ENCODE results near the gene SLAMF7. TPM values are rescaled to one million over a fixed set of nuclear protein-coding genes. Genes with fewer than 3 reads are reported as not detected.
"Not testable (repeated sequence)": the region's sequence is repeated elsewhere in the genome, so short reads cannot be mapped to it uniquely, and the experiment has no call there.

The SLAMF7 gene, protein sequence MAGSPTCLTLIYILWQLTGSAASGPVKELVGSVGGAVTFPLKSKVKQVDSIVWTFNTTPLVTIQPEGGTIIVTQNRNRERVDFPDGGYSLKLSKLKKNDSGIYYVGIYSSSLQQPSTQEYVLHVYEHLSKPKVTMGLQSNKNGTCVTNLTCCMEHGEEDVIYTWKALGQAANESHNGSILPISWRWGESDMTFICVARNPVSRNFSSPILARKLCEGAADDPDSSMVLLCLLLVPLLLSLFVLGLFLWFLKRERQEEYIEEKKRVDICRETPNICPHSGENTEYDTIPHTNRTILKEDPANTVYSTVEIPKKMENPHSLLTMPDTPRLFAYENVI
- 10 to 100 TPM; 12.8 to 13.4 TPM for total RNA-seq

DNA sequence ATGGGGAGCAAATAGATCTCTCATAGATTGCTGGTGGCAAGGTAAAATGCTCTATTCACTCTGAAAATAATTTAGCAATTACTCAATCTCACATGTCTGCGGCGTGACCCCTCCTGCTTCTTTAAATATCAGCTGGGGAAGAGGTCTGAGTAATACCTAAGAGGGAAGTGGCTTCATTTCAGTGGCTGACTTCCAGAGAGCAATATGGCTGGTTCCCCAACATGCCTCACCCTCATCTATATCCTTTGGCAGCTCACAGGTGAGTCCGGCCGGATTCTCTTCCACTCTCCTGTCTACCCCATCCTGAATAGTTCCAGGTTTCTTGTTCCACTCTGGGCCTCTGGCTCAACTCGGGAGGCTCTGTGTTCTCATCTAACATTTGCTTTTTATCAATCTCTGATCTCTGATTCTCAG is at the start of gene SLAMF7:
TSS of gene SLAMF7 (plus strand) at position 150 of the 414 bp plus-strand sequence. CDS start at position 205, 55 bp downstream.
- Mint-ChIP-seq H3K27ac (peak within 1 kb of the TSS; percentile 74), H3K36me3 (ENCODE audit: low read depth) (peaks cover 43% of the 10 kb centered on the region), H3K9me3 (peaks cover 27% of the 10 kb centered on the region), H3K27me3 (no peaks in the 10 kb centered on the region), H3K4me3 (peak within 1 kb of the TSS; percentile 60), H3K4me1 (peaks cover 67% of the 10 kb centered on the region)
- peak; percentile 11 for DNase-seq
- ChIA-PET CTCF (interaction anchor here (0.8 to 2.4 kb wide), 7 partner anchors 9 to 64 kb away, joined by 3 to 13 read pairs (median 4); no protein-coding TSS in a partner anchor), POLR2A (no interaction called here)

DNA sequence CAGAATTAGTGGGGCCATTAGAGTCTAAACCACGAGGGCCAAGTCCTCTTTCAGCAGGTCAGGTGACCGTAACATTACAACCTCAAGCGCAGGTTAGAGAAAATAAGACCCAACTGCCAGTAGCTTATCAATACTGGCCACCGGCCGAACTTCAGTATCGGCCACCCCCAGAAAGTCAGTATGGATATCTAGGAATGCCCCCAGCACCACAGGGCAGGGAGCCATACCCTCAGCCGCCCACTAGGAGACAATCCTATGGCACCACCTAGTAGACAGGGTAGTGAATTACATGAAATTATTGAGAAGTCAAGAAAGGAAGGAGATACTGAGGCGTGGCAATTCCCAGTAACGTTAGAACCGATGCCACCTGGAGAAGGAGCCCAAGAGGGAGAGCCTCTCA is 46.7 kb upstream of the SLAMF7 start:
- Mint-ChIP-seq H3K36me3 (ENCODE audit: low read depth) (peaks cover 62% of the 10 kb centered on the region), H3K4me1 (peaks cover 80% of the 10 kb centered on the region)
- CTCF ChIA-PET, result interaction anchor here (1.0 to 1.6 kb wide), 3 partner anchors 10 to 405 kb away, joined by 3 to 13 read pairs (median 4); no protein-coding TSS in a partner anchor
- H3K27ac Mint-ChIP-seq, H3K27me3 Mint-ChIP-seq, H3K4me3 Mint-ChIP-seq, POLR2A ChIA-PET, DNase-seq, H3K9me3 Mint-ChIP-seq: not testable (repeated sequence)

DNA sequence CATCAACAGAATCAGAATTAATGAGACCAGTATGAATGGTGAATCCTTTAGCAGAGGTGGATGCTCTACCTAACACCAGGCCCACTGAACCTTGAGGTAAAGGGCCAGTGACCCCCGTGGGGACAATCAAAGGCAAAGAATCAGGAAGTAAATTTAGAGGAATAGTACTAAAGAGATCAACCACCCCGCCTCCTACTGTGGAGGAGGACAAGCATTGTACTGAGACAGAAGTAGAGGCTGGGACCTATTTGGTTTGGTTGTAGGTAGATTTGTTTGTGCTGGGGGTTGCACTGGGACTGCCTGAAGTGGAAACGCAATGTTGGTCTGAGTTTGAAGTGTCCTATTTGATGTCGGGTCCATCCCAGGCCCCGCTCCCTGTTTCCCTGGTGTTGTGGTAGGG is 36.9 kb upstream of the SLAMF7 start:
- H3K36me3 Mint-ChIP-seq (ENCODE audit: low read depth), result peaks cover 69% of the 10 kb centered on the region
- CTCF ChIA-PET, result interaction anchor here (1.1 to 2.8 kb wide), 2 partner anchors 21 to 75 kb away, joined by 4 to 7 read pairs; no protein-coding TSS in a partner anchor
- no peak overlapping the region for H3K4me3 Mint-ChIP-seq
- no peaks in the 10 kb centered on the region for H3K9me3 Mint-ChIP-seq
- H3K27ac Mint-ChIP-seq, result peak overlapping the region; percentile 17
- POLR2A ChIA-PET, result no interaction called here
- H3K4me1 Mint-ChIP-seq, result peaks cover 80% of the 10 kb centered on the region
- H3K27me3 Mint-ChIP-seq, result no peaks in the 10 kb centered on the region
- no peak for DNase-seq

DNA sequence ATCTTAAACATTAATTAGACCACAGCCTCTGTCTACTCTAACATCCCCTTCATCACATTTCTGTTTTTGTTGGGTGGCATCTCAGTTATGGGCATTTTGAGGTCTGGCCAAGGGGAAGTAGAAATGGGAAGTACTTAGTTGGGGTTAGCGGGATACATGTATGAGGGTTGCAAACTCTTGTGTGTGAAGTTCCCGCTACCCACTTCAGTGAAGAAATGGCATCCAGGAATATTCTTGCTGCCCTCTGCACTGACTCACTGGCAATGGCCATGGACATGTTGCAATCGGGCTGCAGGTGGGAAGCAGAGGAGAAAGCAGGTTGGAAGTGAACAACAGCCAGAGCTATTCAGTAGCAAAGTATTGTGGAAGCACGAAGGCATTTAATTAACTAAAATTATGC is 34.8 kb upstream of the SLAMF7 start:
- no peak for DNase-seq
- POLR2A ChIA-PET, result no interaction called here
- peak overlapping the region; percentile 9 for H3K4me3 Mint-ChIP-seq
- no peaks in the 10 kb centered on the region for H3K9me3 Mint-ChIP-seq
- H3K27me3 Mint-ChIP-seq, result no peaks in the 10 kb centered on the region
- H3K4me1 Mint-ChIP-seq, result peaks cover 62% of the 10 kb centered on the region
- peaks cover 54% of the 10 kb centered on the region for H3K36me3 Mint-ChIP-seq (ENCODE audit: low read depth)
- H3K27ac Mint-ChIP-seq, result peak overlapping the region; percentile 32
- CTCF ChIA-PET, result interaction anchor here (1.0 to 2.8 kb wide), 2 partner anchors 9 to 23 kb away, joined by 3 to 7 read pairs; no protein-coding TSS in a partner anchor

DNA sequence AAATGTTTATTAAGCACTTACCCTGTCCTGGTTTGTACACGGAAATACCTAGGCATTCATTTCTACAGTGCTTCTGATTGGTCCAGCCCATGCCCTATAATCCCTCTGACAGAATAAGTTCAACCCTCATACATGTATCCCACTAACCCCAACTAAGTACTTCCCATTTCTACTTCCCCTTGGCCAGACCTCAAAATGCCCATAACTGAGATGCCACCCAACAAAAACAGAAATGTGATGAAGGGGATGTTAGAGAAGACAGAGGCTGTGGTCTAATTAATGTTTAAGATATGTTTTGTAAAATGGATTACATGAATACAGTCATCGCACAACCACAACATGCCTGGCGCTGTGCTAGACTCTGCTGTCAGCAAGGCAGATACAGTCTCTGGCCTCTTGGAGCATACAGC is 33.8 kb upstream of the SLAMF7 start:
- H3K9me3 Mint-ChIP-seq, POLR2A ChIA-PET, H3K4me3 Mint-ChIP-seq, H3K27me3 Mint-ChIP-seq, DNase-seq: not testable (repeated sequence)
- CTCF ChIA-PET, result interaction anchor here (1.0 kb wide), 1 partner anchor 8 kb away, joined by 3 read pairs; no protein-coding TSS in a partner anchor
- peaks cover 58% of the 10 kb centered on the region for H3K4me1 Mint-ChIP-seq
- H3K27ac Mint-ChIP-seq, result peak overlapping the region; percentile 60
- peaks cover 52% of the 10 kb centered on the region for H3K36me3 Mint-ChIP-seq (ENCODE audit: low read depth)

DNA sequence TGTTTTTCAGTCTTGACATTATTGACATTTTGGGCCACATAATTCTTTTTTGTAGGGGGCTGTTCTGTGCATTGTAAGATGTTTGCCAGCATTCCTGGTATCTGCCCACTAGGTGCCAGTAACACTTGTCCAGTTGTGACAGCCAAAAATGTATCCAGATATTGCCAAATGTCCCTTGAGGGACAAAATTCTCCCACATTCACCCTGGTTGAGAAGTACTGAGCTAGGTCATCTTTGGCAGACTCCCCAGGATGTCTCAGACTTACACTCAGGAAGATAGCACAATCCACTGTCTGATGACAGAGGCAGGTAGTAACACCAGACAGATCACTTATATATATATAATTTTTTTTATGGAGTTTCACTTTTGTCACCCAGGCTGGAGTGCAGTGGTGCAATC is 33.3 kb upstream of the SLAMF7 start:
- ChIA-PET POLR2A (no interaction called here), CTCF (interaction anchor here (0.6 to 2.7 kb wide), 6 partner anchors 20 to 445 kb away, joined by 3 to 8 read pairs (median 6); no protein-coding TSS in a partner anchor)
- peaks cover 53% of the 10 kb centered on the region for H3K4me1 Mint-ChIP-seq
- no peak for DNase-seq
- H3K9me3 Mint-ChIP-seq, result no peaks in the 10 kb centered on the region
- no peaks in the 10 kb centered on the region for H3K27me3 Mint-ChIP-seq
- H3K4me3 Mint-ChIP-seq, result no peak overlapping the region
- H3K27ac Mint-ChIP-seq, result peak overlapping the region; percentile 60
- peaks cover 48% of the 10 kb centered on the region for H3K36me3 Mint-ChIP-seq (ENCODE audit: low read depth)

DNA sequence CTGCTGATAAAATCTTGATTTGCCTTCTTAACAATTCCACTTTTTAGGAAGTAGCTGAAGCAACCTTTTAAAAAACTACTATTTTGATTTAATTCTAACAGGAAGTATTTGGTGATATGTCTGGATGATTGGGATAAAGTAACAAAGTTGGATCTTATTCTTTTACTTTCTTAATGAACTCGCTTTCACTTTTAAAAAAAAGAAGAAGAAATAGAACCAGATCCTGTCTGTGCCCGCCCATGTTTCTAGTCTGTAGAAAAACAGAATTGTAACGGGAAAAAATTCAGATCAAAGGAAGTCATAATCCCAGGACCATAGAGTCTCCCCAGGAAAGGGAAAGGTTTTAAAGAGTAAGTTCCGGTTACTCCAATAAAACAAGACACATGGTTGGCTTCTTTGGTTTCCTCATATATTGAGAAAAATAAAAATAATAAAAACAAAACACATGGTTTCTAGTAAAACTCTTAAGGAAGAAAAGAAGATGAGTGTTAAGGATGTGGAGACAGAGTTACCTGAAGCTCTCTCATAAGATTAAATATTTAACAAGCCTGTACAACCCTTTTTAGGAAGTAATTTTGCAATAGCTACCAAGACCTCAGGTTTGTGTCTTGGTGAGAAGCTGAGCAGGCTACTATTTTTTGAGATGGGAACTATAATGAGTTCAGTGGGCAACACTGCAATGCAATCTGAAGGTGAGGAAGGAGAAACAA is 32.4 kb upstream of the SLAMF7 start:
- Mint-ChIP-seq H3K4me1 (peaks cover 48% of the 10 kb centered on the region), H3K27me3 (no peaks in the 10 kb centered on the region), H3K27ac (no peak overlapping the region), H3K4me3 (no peak overlapping the region), H3K36me3 (ENCODE audit: low read depth) (peaks cover 41% of the 10 kb centered on the region), H3K9me3 (no peaks in the 10 kb centered on the region)
- POLR2A ChIA-PET, result interaction anchor here (1.5 kb wide), 1 partner anchor 24 kb away, joined by 5 read pairs; no protein-coding TSS in a partner anchor
- DNase-seq, result no peak
- CTCF ChIA-PET, result interaction anchor here (0.7 to 3.3 kb wide), 17 partner anchors 8 to 293 kb away, joined by 3 to 23 read pairs (median 6); partner anchors contain the start of gene ITLN2

DNA sequence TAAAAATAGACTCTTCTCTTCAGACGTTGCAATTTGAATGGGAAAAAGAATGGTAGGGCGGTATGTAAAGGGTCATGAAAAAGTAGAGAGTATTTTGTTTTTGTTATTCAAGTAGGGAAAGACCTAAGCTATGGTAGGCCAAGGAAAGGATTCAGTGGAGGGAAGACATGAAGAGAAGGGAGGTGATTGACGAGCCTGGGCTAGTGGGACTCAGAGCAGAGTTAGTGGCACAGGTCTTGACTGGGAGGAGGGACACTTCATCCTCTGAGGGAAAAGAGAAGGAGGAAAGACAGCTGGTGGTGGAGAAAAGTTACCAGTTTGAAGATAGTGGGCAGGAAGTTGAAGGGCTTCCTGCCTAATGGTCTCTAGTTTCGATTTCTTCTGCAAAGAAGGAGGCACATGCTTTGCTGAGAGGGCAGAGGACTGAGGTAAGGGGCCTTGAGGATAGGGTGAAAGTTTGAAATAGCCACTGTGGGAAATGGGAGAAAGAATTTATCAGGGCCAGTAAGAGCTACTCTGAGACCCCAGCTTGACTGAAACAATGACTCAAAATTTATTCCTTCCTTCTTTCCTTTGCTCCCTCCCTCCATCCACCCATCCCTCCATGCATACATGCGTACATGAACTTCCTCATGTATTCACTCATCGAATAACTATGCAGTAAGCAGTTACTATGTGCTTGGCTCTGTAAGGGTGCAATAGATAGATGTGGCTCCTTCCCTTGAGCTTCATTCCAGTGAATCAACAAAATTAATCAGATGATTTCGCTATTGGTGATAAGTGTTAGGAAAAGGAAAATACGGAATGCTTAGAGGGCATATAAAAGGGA is 31.6 kb upstream of the SLAMF7 start:
- ChIA-PET POLR2A (interaction anchor here (0.5 to 1.5 kb wide), 2 partner anchors 17 to 24 kb away, joined by 3 to 5 read pairs; no protein-coding TSS in a partner anchor), CTCF (interaction anchor here (0.6 to 3.3 kb wide), 21 partner anchors 8 to 247 kb away, joined by 3 to 23 read pairs (median 5); partner anchors contain the start of gene ITLN2)
- Mint-ChIP-seq H3K9me3 (no peaks in the 10 kb centered on the region), H3K4me3 (no peak overlapping the region), H3K27me3 (no peaks in the 10 kb centered on the region), H3K4me1 (peaks cover 48% of the 10 kb centered on the region), H3K27ac (no peak overlapping the region), H3K36me3 (ENCODE audit: low read depth) (peaks cover 34% of the 10 kb centered on the region)
- peak; percentile 50 for DNase-seq

DNA sequence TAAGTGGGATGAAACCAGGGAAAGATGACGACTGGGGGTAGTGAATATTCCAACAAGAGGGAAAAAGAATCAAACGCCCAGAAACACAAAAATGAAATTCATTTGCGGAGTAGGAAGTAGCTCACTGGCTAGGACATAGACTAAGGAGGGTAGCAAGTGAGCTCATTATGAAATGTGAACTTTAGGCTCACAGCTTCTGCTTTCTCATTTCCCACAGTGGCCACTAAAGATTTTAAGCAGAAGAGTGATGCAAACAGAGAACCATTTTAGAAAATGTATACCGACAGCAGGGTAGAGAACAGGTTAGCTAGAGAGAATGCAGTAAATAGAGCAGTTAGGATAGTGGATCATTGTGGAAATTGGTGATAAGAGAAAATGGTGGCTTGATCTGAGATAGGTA is 30.9 kb upstream of the SLAMF7 start:
- H3K27me3 Mint-ChIP-seq, result no peaks in the 10 kb centered on the region
- no peak overlapping the region for H3K4me3 Mint-ChIP-seq
- ChIA-PET POLR2A (interaction anchor here (0.7 to 1.1 kb wide), 2 partner anchors 15 to 35 kb away, joined by 3 read pairs; no protein-coding TSS in a partner anchor), CTCF (interaction anchor here (0.6 to 3.3 kb wide), 16 partner anchors 10 to 246 kb away, joined by 3 to 23 read pairs (median 4); partner anchors contain the start of gene ITLN2)
- no peaks in the 10 kb centered on the region for H3K9me3 Mint-ChIP-seq
- peaks cover 28% of the 10 kb centered on the region for H3K36me3 Mint-ChIP-seq (ENCODE audit: low read depth)
- no peak for DNase-seq
- no peak overlapping the region for H3K27ac Mint-ChIP-seq
- peaks cover 48% of the 10 kb centered on the region for H3K4me1 Mint-ChIP-seq

DNA sequence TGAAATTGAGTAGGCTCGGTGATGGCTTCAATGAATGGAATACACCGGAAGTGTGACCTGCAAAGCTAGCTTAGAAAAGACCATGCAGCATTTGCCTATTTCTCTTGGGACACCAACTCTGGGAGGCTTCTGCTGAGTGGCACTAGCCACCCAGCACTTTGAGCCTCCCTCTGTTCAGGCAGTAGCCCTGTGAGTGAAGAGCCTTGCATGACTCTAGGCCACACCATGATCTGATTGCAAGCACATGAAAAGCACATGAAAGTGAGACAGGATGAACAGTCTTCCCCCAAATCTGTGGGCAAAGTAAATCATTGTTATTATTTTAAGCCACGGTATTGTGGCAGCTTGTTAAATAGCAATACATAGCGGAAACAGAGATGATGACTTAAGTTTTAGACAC is 30.2 kb upstream of the SLAMF7 start:
- DNase-seq, result peak; percentile 53
- no peak overlapping the region for H3K27ac Mint-ChIP-seq
- H3K9me3 Mint-ChIP-seq, result no peaks in the 10 kb centered on the region
- POLR2A ChIA-PET, result interaction anchor here (0.7 to 1.1 kb wide), 2 partner anchors 14 to 36 kb away, joined by 3 read pairs; no protein-coding TSS in a partner anchor
- H3K4me3 Mint-ChIP-seq, result no peak overlapping the region
- peaks cover 45% of the 10 kb centered on the region for H3K4me1 Mint-ChIP-seq
- CTCF ChIA-PET, result interaction anchor here (1.0 to 3.3 kb wide), 6 partner anchors 18 to 246 kb away, joined by 3 to 23 read pairs (median 6); partner anchors contain the start of gene ITLN2
- H3K27me3 Mint-ChIP-seq, result no peaks in the 10 kb centered on the region
- H3K36me3 Mint-ChIP-seq (ENCODE audit: low read depth), result peaks cover 21% of the 10 kb centered on the region

DNA sequence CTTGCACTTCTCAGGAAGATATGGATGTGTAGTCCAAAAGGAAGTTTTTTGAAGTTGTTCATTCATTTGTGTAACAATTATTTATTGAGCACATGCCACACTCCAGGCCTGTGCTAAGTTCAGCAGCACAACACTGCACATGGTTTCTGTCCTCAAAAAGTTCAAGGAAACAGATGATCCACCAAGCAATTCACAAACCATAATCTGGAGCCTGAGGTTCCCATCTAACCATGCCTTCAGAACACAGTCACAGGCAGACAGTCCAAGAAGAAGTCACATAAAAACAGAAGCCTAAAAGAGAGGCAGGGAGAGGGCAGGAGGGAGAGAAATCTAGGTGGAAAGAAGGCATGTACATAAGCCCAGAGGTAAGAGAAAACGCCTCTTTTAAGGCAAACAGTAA is 29.3 kb upstream of the SLAMF7 start:
- Mint-ChIP-seq H3K36me3 (ENCODE audit: low read depth) (peaks cover 13% of the 10 kb centered on the region), H3K4me1 (peaks cover 42% of the 10 kb centered on the region), H3K27me3 (no peaks in the 10 kb centered on the region), H3K27ac (no peak overlapping the region), H3K4me3 (no peak overlapping the region), H3K9me3 (no peaks in the 10 kb centered on the region)
- POLR2A ChIA-PET, result no interaction called here
- CTCF ChIA-PET, result interaction anchor here (0.9 to 3.3 kb wide), 3 partner anchors 10 to 29 kb away, joined by 3 to 23 read pairs (median 6); no protein-coding TSS in a partner anchor
- no peak for DNase-seq

Measured in activated CD4-positive, alpha-beta T cell treated with anti-CD3 and anti-CD28 coated beads, Interleukin-2, amount 10 ng/mL, durations not matched to agents 7 days and 5 days (primary cell).